GM19025 (cell line): ENCODE measurements around the gene SLC35A5.

Experiments used
- ATAC-seq: cut with Tn5 transposase; IDR thresholded peaks from one replicate; pipeline ENCODE4 v1.9.1; 2021; ENCODE audit warnings: mild to moderate bottlenecking, low read depth, moderate library complexity; ENCODE audit not compliant: unreplicated experiment

SLC35A5 gene

GRCh38 chr3:112619295-112619694, 57.5 kb downstream of the SLC35A5 start:
- no peak for ATAC-seq

- ATAC-seq = no peak
Observed at GRCh38 chr3:112623213-112623612, 61.4 kb downstream of the SLC35A5 start.

GRCh38 chr3:112623717-112624116, 61.9 kb downstream of the SLC35A5 start:
- no peak for ATAC-seq

- ATAC-seq = no peak
Observed at GRCh38 chr3:112627419-112627818, 65.6 kb downstream of the SLC35A5 start.

- no peak for ATAC-seq
Observed at GRCh38 chr3:112627919-112628466, 66.1 kb downstream of the SLC35A5 start.

GRCh38 chr3:112629425-112629824, 67.6 kb downstream of the SLC35A5 start:
- no peak for ATAC-seq

GRCh38 chr3:112631257-112631656, 69.4 kb downstream of the SLC35A5 start:
- no peak for ATAC-seq

GRCh38 chr3:112632596-112632995, 70.8 kb downstream of the SLC35A5 start:
- ATAC-seq = no peak

- no peak for ATAC-seq
Observed at GRCh38 chr3:112633191-112633590, 71.3 kb downstream of the SLC35A5 start.

GRCh38 chr3:112633757-112634156, 71.9 kb downstream of the SLC35A5 start:
- ATAC-seq = no peak

GRCh38 chr3:112634786-112635541, 73.1 kb downstream of the SLC35A5 start:
- ATAC-seq = no peak
